H9 (cell line): Measurements from ENCODE around the gene SPATA46. TPM values are rescaled to one million over a fixed set of nuclear protein-coding genes. Genes with fewer than 3 reads are reported as not detected.

Source experiments
- DNase-seq: peaks from one replicate; pipeline ENCODE4 v3.0.0-alpha.2; 2017
- H2AFZ ChIP-seq: one replicate; pipeline ENCODE4 v1.6.1; 2013; ENCODE audit warnings: mild to moderate bottlenecking, low read length, control low read depth, moderate library complexity
- H2AK5ac ChIP-seq: 2 replicates; pipeline ENCODE4 v1.6.1; 2013; ENCODE audit warnings: low read length, control low read depth, mixed read lengths; ENCODE audit not compliant: insufficient read length
- H2BK120ac ChIP-seq: one replicate; pipeline ENCODE4 v1.6.1; 2013; ENCODE audit warnings: low read depth, mild to moderate bottlenecking, low read length, control low read depth, inconsistent platforms; ENCODE audit not compliant: poor library complexity, severe bottlenecking
- H2BK12ac ChIP-seq: 2 replicates; pipeline ENCODE4 v1.6.1; 2013; ENCODE audit warnings: low read length, control low read depth, mixed read lengths, low read depth; ENCODE audit not compliant: insufficient read length
- H2BK15ac ChIP-seq: 2 replicates; pipeline ENCODE4 v1.6.1; 2013; ENCODE audit warnings: low read depth, low read length, control low read depth
- H2BK20ac ChIP-seq: one replicate; pipeline ENCODE4 v1.6.1; 2013; ENCODE audit warnings: low read depth, mild to moderate bottlenecking, low read length, control low read depth, inconsistent platforms; ENCODE audit not compliant: poor library complexity, severe bottlenecking
- H2BK5ac ChIP-seq: 2 replicates; pipeline ENCODE4 v1.6.1; 2013; ENCODE audit warnings: low read length, control low read depth, mixed read lengths; ENCODE audit not compliant: insufficient read length
- H3K14ac ChIP-seq: 2 replicates; pipeline ENCODE4 v1.6.1; 2013; ENCODE audit warnings: low read length, control low read depth; ENCODE audit not compliant: insufficient read depth
- H3K18ac ChIP-seq: 2 replicates; pipeline ENCODE4 v1.6.1; 2013; ENCODE audit warnings: low read depth, mild to moderate bottlenecking, mixed read lengths, low read length, control low read depth; ENCODE audit not compliant: insufficient read length
- H3K23ac ChIP-seq: 2 replicates; pipeline ENCODE4 v1.6.1; 2013; ENCODE audit warnings: low read length, control low read depth, mixed read lengths, low read depth; ENCODE audit not compliant: insufficient read length
- H3K23me2 ChIP-seq: 2 replicates; pipeline ENCODE4 v1.6.1; 2013; ENCODE audit warnings: low read depth, mild to moderate bottlenecking, mixed read lengths, low read length, control low read depth; ENCODE audit not compliant: insufficient read length, poor library complexity, severe bottlenecking
- H3K27ac ChIP-seq: 2 replicates; pipeline ENCODE4 v1.5.1; 2013; ENCODE audit warnings: low read length, control low read depth, mixed read lengths, low read depth; ENCODE audit not compliant: insufficient read length
- H3K27me3 ChIP-seq: 2 replicates; pipeline ENCODE4 v1.6.1; 2013; ENCODE audit warnings: low read length, control low read depth, inconsistent platforms; ENCODE audit not compliant: insufficient read depth
- H3K4ac ChIP-seq: 2 replicates; pipeline ENCODE4 v1.6.1; 2013; ENCODE audit warnings: low read depth, mild to moderate bottlenecking, control low read depth, inconsistent platforms, low read length, moderate library complexity
- H3K4me1 ChIP-seq: 2 replicates; pipeline ENCODE4 v1.6.1; 2013; ENCODE audit warnings: low read length, control low read depth, inconsistent platforms; ENCODE audit not compliant: insufficient read depth
- H3K4me2 ChIP-seq: 2 replicates; pipeline ENCODE4 v1.6.1; 2013; ENCODE audit warnings: low read length, control low read depth, mixed read lengths; ENCODE audit not compliant: insufficient read length, insufficient read depth
- H3K56ac ChIP-seq: 2 replicates; pipeline ENCODE4 v1.6.1; 2013; ENCODE audit warnings: low read depth, mild to moderate bottlenecking, mixed read lengths, low read length, control low read depth; ENCODE audit not compliant: insufficient read length
- H3K79me1 ChIP-seq: 2 replicates; pipeline ENCODE4 v1.6.1; 2013; ENCODE audit warnings: low read depth, mild to moderate bottlenecking, moderate library complexity, low read length, control low read depth, inconsistent platforms; ENCODE audit not compliant: insufficient read depth, poor library complexity, severe bottlenecking
- H3K79me2 ChIP-seq: 2 replicates; pipeline ENCODE4 v1.6.1; 2013; ENCODE audit warnings: low read length, control low read depth, inconsistent platforms; ENCODE audit not compliant: insufficient read depth
- H3K9ac ChIP-seq: 2 replicates; pipeline ENCODE4 v1.6.1; 2013; ENCODE audit warnings: low read length, control low read depth, mixed read lengths; ENCODE audit not compliant: insufficient read length; ENCODE audit errors: extremely low read depth
- H3K9me3 ChIP-seq: one replicate; pipeline ENCODE4 v1.6.1; 2013; ENCODE audit warnings: low read depth, low read length, inconsistent platforms; ENCODE audit not compliant: control insufficient read depth
- H3T11ph ChIP-seq: one replicate; pipeline ENCODE4 v1.6.1; 2013; ENCODE audit warnings: mild to moderate bottlenecking, low read length, control low read depth, inconsistent platforms
- H4K20me1 ChIP-seq: one replicate; pipeline ENCODE4 v1.6.1; 2013; ENCODE audit not compliant: control insufficient read depth, insufficient read length, insufficient read depth
- H4K5ac ChIP-seq: 2 replicates; pipeline ENCODE4 v1.6.1; 2013; ENCODE audit warnings: low read depth, mild to moderate bottlenecking, mixed read lengths, low read length, control low read depth; ENCODE audit not compliant: insufficient read length
- H4K8ac ChIP-seq: replicated peaks from 2 replicates; pipeline ENCODE4 v1.6.1; 2013; ENCODE audit warnings: low read length, control low read depth, mixed read lengths, low read depth; ENCODE audit not compliant: insufficient read length
- H4K91ac ChIP-seq: 2 replicates; pipeline ENCODE4 v1.6.1; 2013; ENCODE audit warnings: low read depth, mild to moderate bottlenecking, moderate library complexity, mixed read lengths, low read length, control low read depth; ENCODE audit not compliant: insufficient read length
- H3K27ac Mint-ChIP-seq, 3 experiments: 2 replicates in 2 of 3; 3 replicates in 1 of 3; pipeline ENCODE4 v1.8.0; 2020 to 2021; ENCODE audit warnings: mixed read lengths in 3 of 3, mild to moderate bottlenecking in 1 of 3, moderate library complexity in 1 of 3
- H3K27me3 Mint-ChIP-seq: 2 replicates; pipeline ENCODE4 v1.8.0; 2021; ENCODE audit warnings: low read depth, mild to moderate bottlenecking, moderate library complexity, mixed read lengths
- H3K36me3 Mint-ChIP-seq, 3 experiments: 2 replicates in 2 of 3; 3 replicates in 1 of 3; pipeline ENCODE4 v1.8.0; 2020 to 2021; ENCODE audit warnings: low read depth in 3 of 3, mixed read lengths in 3 of 3; ENCODE audit not compliant: insufficient read depth in 1 of 3
- H3K4me1 Mint-ChIP-seq, 2 experiments: 2 replicates each; pipeline ENCODE4 v1.8.0; 2020; ENCODE audit warnings: mixed read lengths in 2 of 2
- H3K4me3 Mint-ChIP-seq, 2 experiments: 2 replicates in 1 of 2; 3 replicates in 1 of 2; pipeline ENCODE4 v1.8.0; 2020 to 2021; ENCODE audit warnings: mild to moderate bottlenecking in 2 of 2, mixed read lengths in 2 of 2, moderate library complexity in 1 of 2
- H3K9me3 Mint-ChIP-seq, 2 experiments: 2 replicates in 1 of 2; 3 replicates in 1 of 2; pipeline ENCODE4 v1.8.0; 2020; ENCODE audit warnings: mild to moderate bottlenecking in 2 of 2, mixed read lengths in 2 of 2, moderate library complexity in 1 of 2
- WGBS: extraction: QIAGEN DNeasy Blood & Tissue Kit; methylation state at CpG from one replicate; pipeline ENCODE4 v1.1.7; 2013; ENCODE audit warnings: missing lambda C conversion rate, low lambda C conversion rate, mixed read lengths; ENCODE audit not compliant: insufficient read length; ENCODE audit errors: extremely low coverage; 5-methylcytosine and 5-hydroxymethylcytosine counted together
- total RNA-seq: library from RNA; stranded (reverse); gene quantifications from 2 replicates; pipeline ENCODE4 v1.2.1, GENCODE V29; 2021
- TF ChIP-seq, protein P1 (sequence below): fragments of 200-600 bp; sonication (generic); conservative IDR thresholded peaks from 3 replicates; pipeline ENCODE4 v1.8.0; 2021; ENCODE audit warnings: antibody characterized with exemption, mild to moderate bottlenecking

SPATA46 gene
- total RNA-seq, 1 experiment from 2014 or later, result not detected

DNA sequence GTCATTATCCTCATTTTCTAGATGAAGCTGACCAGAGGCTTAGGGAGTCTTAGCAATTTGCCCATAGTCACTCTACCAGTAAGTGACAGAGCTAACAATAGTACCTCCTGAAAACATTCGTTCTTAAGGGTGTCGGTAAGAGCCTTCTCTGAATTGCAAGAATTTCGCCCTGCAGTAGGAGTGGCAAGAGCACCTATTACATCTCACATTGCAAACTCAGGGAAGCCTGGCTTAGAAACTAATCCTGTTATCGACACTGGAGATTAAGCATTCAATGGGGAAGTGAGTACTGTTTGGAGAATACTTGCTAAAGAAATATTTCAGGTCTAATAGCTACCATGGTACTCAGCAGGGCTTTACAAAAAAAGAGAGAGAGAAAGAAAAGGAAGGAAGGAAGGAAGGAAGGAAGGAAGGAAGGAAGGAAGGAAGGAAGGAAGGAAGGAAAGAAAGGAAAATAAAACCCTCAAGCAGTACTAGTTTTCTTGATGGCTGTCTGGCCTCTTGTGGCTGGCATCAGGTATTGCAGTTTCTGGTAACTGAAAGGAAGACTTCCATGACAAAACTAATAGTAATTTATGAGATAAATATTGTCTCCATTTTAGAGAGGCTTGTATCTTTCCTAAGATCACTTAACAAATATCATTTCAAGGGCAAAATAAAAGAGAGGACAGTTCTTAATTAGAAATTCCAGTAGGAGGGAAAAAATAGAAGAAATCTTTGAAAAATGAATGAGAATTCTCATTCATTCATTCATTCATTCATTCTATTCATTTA lies 15.3 kb upstream of the SPATA46 start:
- no peak overlapping the region for H2AFZ ChIP-seq
- no peak for DNase-seq

More for the DNA sequence above, 15.3 kb upstream of the SPATA46 start:
- H3T11ph ChIP-seq, result no peak overlapping the region
- H3K27ac Mint-ChIP-seq, result peak overlapping the region in 1 of 3 experiments; percentile 81; a peak in 3 of 7 replicates
- no peak overlapping the region for H3K4ac ChIP-seq
- no peaks in the 10 kb centered on the region for H3K79me1 ChIP-seq
- H3K79me2 ChIP-seq, result no peaks in the 10 kb centered on the region
- no peak overlapping the region for H2BK15ac ChIP-seq
- peaks cover 4% of the 10 kb centered on the region for H3K27me3 Mint-ChIP-seq
- H3K27ac ChIP-seq, result no peak overlapping the region
- peaks cover 21 to 32% of the 10 kb centered on the region in 2 experiments for H3K4me1 Mint-ChIP-seq
- H2BK20ac ChIP-seq, result no peak overlapping the region
- no peaks in the 10 kb centered on the region for H3K23me2 ChIP-seq
- no peak overlapping the region for H2BK5ac ChIP-seq
- H2BK12ac ChIP-seq, result no peak overlapping the region
- H3K18ac ChIP-seq, result no peak overlapping the region
- no peak overlapping the region for H3K56ac ChIP-seq
- no peaks in the 10 kb centered on the region for H3K36me3 Mint-ChIP-seq
- no peaks in the 10 kb centered on the region for H3K4me1 ChIP-seq
- no peak overlapping the region for H4K91ac ChIP-seq
- no peaks in the 10 kb centered on the region; a peak in 1 of 5 replicates for H3K9me3 Mint-ChIP-seq
- no peak overlapping the region for H2AK5ac ChIP-seq
- H4K8ac ChIP-seq, result no peak overlapping the region
- H3K23ac ChIP-seq, result no peak overlapping the region
- TF ChIP-seq, protein P1, sequence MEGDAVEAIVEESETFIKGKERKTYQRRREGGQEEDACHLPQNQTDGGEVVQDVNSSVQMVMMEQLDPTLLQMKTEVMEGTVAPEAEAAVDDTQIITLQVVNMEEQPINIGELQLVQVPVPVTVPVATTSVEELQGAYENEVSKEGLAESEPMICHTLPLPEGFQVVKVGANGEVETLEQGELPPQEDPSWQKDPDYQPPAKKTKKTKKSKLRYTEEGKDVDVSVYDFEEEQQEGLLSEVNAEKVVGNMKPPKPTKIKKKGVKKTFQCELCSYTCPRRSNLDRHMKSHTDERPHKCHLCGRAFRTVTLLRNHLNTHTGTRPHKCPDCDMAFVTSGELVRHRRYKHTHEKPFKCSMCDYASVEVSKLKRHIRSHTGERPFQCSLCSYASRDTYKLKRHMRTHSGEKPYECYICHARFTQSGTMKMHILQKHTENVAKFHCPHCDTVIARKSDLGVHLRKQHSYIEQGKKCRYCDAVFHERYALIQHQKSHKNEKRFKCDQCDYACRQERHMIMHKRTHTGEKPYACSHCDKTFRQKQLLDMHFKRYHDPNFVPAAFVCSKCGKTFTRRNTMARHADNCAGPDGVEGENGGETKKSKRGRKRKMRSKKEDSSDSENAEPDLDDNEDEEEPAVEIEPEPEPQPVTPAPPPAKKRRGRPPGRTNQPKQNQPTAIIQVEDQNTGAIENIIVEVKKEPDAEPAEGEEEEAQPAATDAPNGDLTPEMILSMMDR, result peak; percentile 85
- H3K27me3 ChIP-seq, result no peaks in the 10 kb centered on the region
- WGBS, result no CpG with 5 or more reads among the region's 4 CpGs
- H3K14ac ChIP-seq, result no peak overlapping the region
- H4K5ac ChIP-seq, result no peak overlapping the region
- H2BK120ac ChIP-seq, result no peak overlapping the region
- no peaks in the 10 kb centered on the region for H4K20me1 ChIP-seq
- no peak overlapping the region; a peak in 1 of 5 replicates for H3K4me3 Mint-ChIP-seq
- H3K4me2 ChIP-seq, result no peak overlapping the region
- no peak overlapping the region for H3K9ac ChIP-seq
- no peaks in the 10 kb centered on the region for H3K9me3 ChIP-seq
